H1 (cell line): ENCODE results near the gene COX14. TPM values are rescaled to one million over a fixed set of nuclear protein-coding genes. Genes with fewer than 3 reads are reported as not detected.

ENCODE experiments used
- ASH2L ChIP-seq: fragments of 200-600, 300-600 bp; sonication (generic); IDR thresholded peaks from one replicate; pipeline ENCODE4 v1.7.1; 2017; ENCODE audit warnings: low read length
- ATF3 ChIP-seq: IDR thresholded peaks from 2 replicates; pipeline ENCODE4 v1.6.1; 2011; ENCODE audit warnings: low read depth, mild to moderate bottlenecking, low read length; ENCODE audit not compliant: insufficient read depth
- BRCA1 ChIP-seq: IDR thresholded peaks from 2 replicates; pipeline ENCODE4 v1.6.1; 2012; ENCODE audit warnings: low read depth, low read length, improper control_type of control experiment
- CBX8 ChIP-seq: fragments of 300-800, 300-1000 bp; sonication (generic); IDR thresholded peaks from 2 replicates; pipeline ENCODE4 v1.7.1; 2016; ENCODE audit warnings: low read depth, low read length, borderline replicate concordance
- CEBPB ChIP-seq: IDR thresholded peaks from 2 replicates; pipeline ENCODE4 v1.6.1; 2012; ENCODE audit warnings: low read depth, low read length
- CHD1 ChIP-seq: IDR thresholded peaks from 2 replicates; pipeline ENCODE4 v1.6.1; 2012; ENCODE audit warnings: low read depth, low read length, improper control_type of control experiment
- EP300 ChIP-seq, 2 experiments: IDR thresholded peaks; 1 replicate in 1 of 2; 2 replicates in 1 of 2; pipeline ENCODE4 v1.6.1; 2011 to 2012; ENCODE audit warnings: low read depth in 2 of 2, low read length in 2 of 2, mild to moderate bottlenecking in 2 of 2, borderline replicate concordance in 1 of 2, inconsistent platforms in 1 of 2, moderate library complexity in 1 of 2
- GABPA ChIP-seq: IDR thresholded peaks from 2 replicates; pipeline ENCODE4 v1.6.1; 2011; ENCODE audit warnings: mild to moderate bottlenecking, low read length, moderate library complexity, borderline replicate concordance; ENCODE audit not compliant: insufficient read depth
- KDM5A ChIP-seq: fragments of 200-600 bp; IDR thresholded peaks from 2 replicates; pipeline ENCODE4 v1.7.1; 2012; ENCODE audit warnings: mild to moderate bottlenecking, low read length, inconsistent platforms, mixed read lengths
- MAX ChIP-seq: IDR thresholded peaks from 2 replicates; pipeline ENCODE4 v1.6.1; 2012; ENCODE audit warnings: inconsistent platforms
- POLR2A ChIP-seq, 2 experiments: IDR thresholded peaks; 1 replicate in 1 of 2; 2 replicates in 1 of 2; pipeline ENCODE4 v1.6.1; 2011; ENCODE audit warnings: low read depth in 2 of 2, low read length in 2 of 2, mild to moderate bottlenecking in 2 of 2; ENCODE audit errors: control extremely low read depth in 1 of 2
- RBBP5 ChIP-seq: IDR thresholded peaks from 2 replicates; pipeline ENCODE4 v1.7.1; 2012; ENCODE audit warnings: low read depth, mild to moderate bottlenecking, inconsistent platforms, low read length, moderate library complexity, borderline replicate concordance
- RXRA ChIP-seq: IDR thresholded peaks from 2 replicates; pipeline ENCODE4 v1.6.1; 2011; ENCODE audit warnings: low read depth, mild to moderate bottlenecking, low read length, moderate library complexity; ENCODE audit not compliant: insufficient read depth
- SIN3A ChIP-seq, 2 experiments: IDR thresholded peaks in 1 of 2; conservative IDR thresholded peaks in 1 of 2; 2 replicates each; pipeline ENCODE4 v1.6.1; 2011 to 2012; ENCODE audit warnings: low read length in 2 of 2, improper control_type of control experiment in 1 of 2, low read depth in 1 of 2, mild to moderate bottlenecking in 1 of 2
- SIRT6 ChIP-seq: IDR thresholded peaks from one replicate; pipeline ENCODE4 v1.7.1; 2012; ENCODE audit warnings: low read length, inconsistent platforms
- SP1 ChIP-seq: IDR thresholded peaks from 2 replicates; pipeline ENCODE4 v1.6.1; 2011; ENCODE audit warnings: low read depth, low read length
- TBP ChIP-seq: IDR thresholded peaks from 2 replicates; pipeline ENCODE4 v1.6.1; 2011; ENCODE audit warnings: low read depth, low read length, improper control_type of control experiment
- TCF12 ChIP-seq: IDR thresholded peaks from 2 replicates; pipeline ENCODE4 v1.6.1; 2011; ENCODE audit warnings: low read depth, mild to moderate bottlenecking, low read length
- polyA plus RNA-seq, 7 experiments: library from polyadenylated mRNA; depleted of rRNA in 3 of 7; stranded (reverse) in 5 of 7; unstranded in 2 of 7; fragments of >200 nt in 5 of 7; fragments of 200-250 nt in 2 of 7; gene quantifications; 1 replicate in 5 of 7; 2 replicates in 1 of 7; 4 replicates in 1 of 7; pipeline versions ENCODE4 v1.2.1 to v1.2.3, GENCODE V29; 2011 to 2013; ENCODE audit warnings: missing spikeins in 2 of 7, mixed read lengths in 2 of 7
- total RNA-seq: library from RNA; stranded (reverse); fragmentation: NEBNext Ultra II Directional; extraction: Animal tissue kit (Norgen Biotek cat#: 25700); gene quantifications from 2 replicates; pipeline ENCODE4 v1.2.1, GENCODE V29; 2021
- TF ChIP-seq, protein P1 (sequence below), 3 experiments: IDR thresholded peaks; 1 replicate in 2 of 3; 2 replicates in 1 of 3; pipeline versions ENCODE4 v1.5.1 to v1.6.1; 2011; ENCODE audit warnings: low read length in 3 of 3, mild to moderate bottlenecking in 3 of 3, inconsistent platforms in 2 of 3, low read depth in 1 of 3, moderate library complexity in 1 of 3; ENCODE audit not compliant: insufficient read depth in 1 of 3; ENCODE audit errors: control extremely low read depth in 1 of 3
- TF ChIP-seq, protein P2 (sequence below): IDR thresholded peaks from 2 replicates; pipeline ENCODE4 v1.6.1; 2012; ENCODE audit warnings: low read length, inconsistent platforms

The COX14 gene
- total and polyA plus RNA-seq, 2 of the 8 experiments (the other 6 are each of a cell fraction or from before 2014, with no cell fraction given) = 40.1 to 102 TPM

DNA sequence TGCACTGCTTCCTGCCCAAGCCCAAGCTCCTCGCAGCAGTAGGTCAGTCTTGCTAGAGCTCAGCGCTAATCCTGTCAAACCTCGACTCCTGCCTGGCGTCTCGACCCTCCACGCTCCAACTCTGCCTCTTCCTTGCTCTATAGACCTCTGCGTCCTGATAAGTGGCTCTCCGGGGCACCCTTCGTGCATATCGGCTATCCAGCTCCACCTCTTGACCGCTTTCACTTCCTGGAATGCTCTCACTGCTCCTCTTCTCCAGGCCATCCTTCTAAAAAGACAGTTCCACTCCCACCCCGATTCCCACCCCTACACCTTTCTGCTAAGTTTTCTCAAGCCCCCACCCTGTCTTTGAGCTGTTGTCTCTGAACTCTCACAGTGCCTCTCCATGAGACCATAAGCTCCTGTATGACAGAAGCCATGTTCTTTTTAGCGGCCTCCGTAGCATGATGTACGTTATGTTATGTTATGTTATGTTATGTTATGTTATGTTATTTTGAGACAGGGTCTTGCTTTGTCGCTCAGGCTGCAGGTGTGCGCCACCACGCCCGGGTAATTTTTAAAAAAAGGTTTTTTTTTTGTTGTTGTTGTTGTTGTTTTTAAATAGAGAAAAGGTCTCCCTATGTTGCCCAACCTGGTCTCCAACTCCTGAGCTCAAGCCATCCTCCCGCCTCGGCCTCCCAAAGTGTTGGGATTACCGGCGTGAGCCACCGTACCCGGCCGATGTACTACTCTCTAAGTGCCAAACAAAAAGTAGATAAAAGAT, 601 bp downstream of the COX14 start (continued):
- TF ChIP-seq, protein P1, sequence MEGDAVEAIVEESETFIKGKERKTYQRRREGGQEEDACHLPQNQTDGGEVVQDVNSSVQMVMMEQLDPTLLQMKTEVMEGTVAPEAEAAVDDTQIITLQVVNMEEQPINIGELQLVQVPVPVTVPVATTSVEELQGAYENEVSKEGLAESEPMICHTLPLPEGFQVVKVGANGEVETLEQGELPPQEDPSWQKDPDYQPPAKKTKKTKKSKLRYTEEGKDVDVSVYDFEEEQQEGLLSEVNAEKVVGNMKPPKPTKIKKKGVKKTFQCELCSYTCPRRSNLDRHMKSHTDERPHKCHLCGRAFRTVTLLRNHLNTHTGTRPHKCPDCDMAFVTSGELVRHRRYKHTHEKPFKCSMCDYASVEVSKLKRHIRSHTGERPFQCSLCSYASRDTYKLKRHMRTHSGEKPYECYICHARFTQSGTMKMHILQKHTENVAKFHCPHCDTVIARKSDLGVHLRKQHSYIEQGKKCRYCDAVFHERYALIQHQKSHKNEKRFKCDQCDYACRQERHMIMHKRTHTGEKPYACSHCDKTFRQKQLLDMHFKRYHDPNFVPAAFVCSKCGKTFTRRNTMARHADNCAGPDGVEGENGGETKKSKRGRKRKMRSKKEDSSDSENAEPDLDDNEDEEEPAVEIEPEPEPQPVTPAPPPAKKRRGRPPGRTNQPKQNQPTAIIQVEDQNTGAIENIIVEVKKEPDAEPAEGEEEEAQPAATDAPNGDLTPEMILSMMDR (IDR thresholded peaks at IDR 0.05; ENCODE audit: control extremely low read depth in 1 of 3, insufficient read depth in 1 of 3, low read depth in 1 of 3, low read length in 3 of 3) = no peak
- peak in 1 of 2 experiments; percentile 54; a peak in 1 of 3 replicates for TF ChIP-seq POLR2A (IDR thresholded peaks at IDR 0.05; ENCODE audit: control extremely low read depth in 1 of 2, low read depth in 2 of 2, low read length in 2 of 2)
- no peak for TF ChIP-seq TCF12
- TF ChIP-seq RXRA = no peak
- TF ChIP-seq ASH2L = peak; percentile 44
- peak in 1 of 2 experiments; percentile 88; a peak in 2 of 4 replicates for TF ChIP-seq SIN3A (conservative IDR thresholded peaks at IDR 0.05 in 1 of 2, IDR thresholded peaks at IDR 0.05 in 1 of 2; ENCODE audit: low read depth in 1 of 2, low read length in 2 of 2)
- TF ChIP-seq GABPA = no peak
- no peak for TF ChIP-seq TBP
- no peak for TF ChIP-seq CBX8
- TF ChIP-seq, protein P2, sequence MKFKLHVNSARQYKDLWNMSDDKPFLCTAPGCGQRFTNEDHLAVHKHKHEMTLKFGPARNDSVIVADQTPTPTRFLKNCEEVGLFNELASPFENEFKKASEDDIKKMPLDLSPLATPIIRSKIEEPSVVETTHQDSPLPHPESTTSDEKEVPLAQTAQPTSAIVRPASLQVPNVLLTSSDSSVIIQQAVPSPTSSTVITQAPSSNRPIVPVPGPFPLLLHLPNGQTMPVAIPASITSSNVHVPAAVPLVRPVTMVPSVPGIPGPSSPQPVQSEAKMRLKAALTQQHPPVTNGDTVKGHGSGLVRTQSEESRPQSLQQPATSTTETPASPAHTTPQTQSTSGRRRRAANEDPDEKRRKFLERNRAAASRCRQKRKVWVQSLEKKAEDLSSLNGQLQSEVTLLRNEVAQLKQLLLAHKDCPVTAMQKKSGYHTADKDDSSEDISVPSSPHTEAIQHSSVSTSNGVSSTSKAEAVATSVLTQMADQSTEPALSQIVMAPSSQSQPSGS = no peak
- TF ChIP-seq ATF3 = no peak
- no peak for TF ChIP-seq BRCA1
- TF ChIP-seq CEBPB = no peak
- TF ChIP-seq RBBP5 = no peak
- TF ChIP-seq SP1 = no peak
- no peak for TF ChIP-seq EP300 (IDR thresholded peaks at IDR 0.05; ENCODE audit: borderline replicate concordance in 1 of 2, low read depth in 2 of 2, low read length in 2 of 2)
- TF ChIP-seq MAX = no peak
- TF ChIP-seq KDM5A = no peak
- no peak for TF ChIP-seq CHD1
- TF ChIP-seq SIRT6 = no peak
